HEK293T (cell line): ENCODE data around the gene FARP1.

ENCODE experiments used
- ARNT ChIP-seq: fragments of 450-650 bp; IDR thresholded peaks from 2 replicates; pipeline ENCODE4 v1.6.1; 2017; ENCODE audit warnings: mild to moderate bottlenecking
- BHLHE40 ChIP-seq: fragments of 450-650 bp; IDR thresholded peaks from 2 replicates; pipeline ENCODE4 v1.6.1; 2016; ENCODE audit warnings: mild to moderate bottlenecking, moderate library complexity, borderline replicate concordance
- ELF4 ChIP-seq: fragments of 450-650 bp; IDR thresholded peaks from 2 replicates; pipeline ENCODE4 v1.6.1; 2017; ENCODE audit warnings: antibody characterized with exemption
- FOXA1 ChIP-seq: fragments of 450-650 bp; IDR thresholded peaks from 2 replicates; pipeline ENCODE4 v1.6.1; 2016; ENCODE audit warnings: mild to moderate bottlenecking
- FOXK2 ChIP-seq: fragments of 450-650 bp; IDR thresholded peaks from 2 replicates; pipeline ENCODE4 v1.6.1; 2016; ENCODE audit warnings: mild to moderate bottlenecking
- FOXM1 ChIP-seq: fragments of 450-650 bp; IDR thresholded peaks from 2 replicates; pipeline ENCODE4 v1.6.1; 2017; ENCODE audit warnings: mild to moderate bottlenecking, borderline replicate concordance
- HDGF ChIP-seq: fragments of 450-650 bp; IDR thresholded peaks from 2 replicates; pipeline ENCODE4 v1.6.1; 2017; ENCODE audit warnings: antibody characterized with exemption, borderline replicate concordance
- LEF1 ChIP-seq: fragments of 450-650 bp; IDR thresholded peaks from 2 replicates; pipeline ENCODE4 v1.6.1; 2017; ENCODE audit warnings: mild to moderate bottlenecking, borderline replicate concordance
- SP1 ChIP-seq: fragments of 450-650 bp; IDR thresholded peaks from 2 replicates; pipeline ENCODE4 v1.6.1; 2017
- SUZ12 ChIP-seq: fragments of 450-650 bp; IDR thresholded peaks from 2 replicates; pipeline ENCODE4 v1.6.1; 2016; ENCODE audit warnings: mild to moderate bottlenecking
- TARDBP ChIP-seq: fragments of 450-650 bp; IDR thresholded peaks from 2 replicates; pipeline ENCODE4 v1.6.1; 2016

GRCh38 chr13:98384739-98385138, 241.8 kb downstream of the FARP1 start:
- no peak for TF ChIP-seq ELF4
- no peak for TF ChIP-seq SP1
- TF ChIP-seq FOXM1 = no peak
- no peak for TF ChIP-seq HDGF
- TF ChIP-seq BHLHE40 = no peak
- TF ChIP-seq ARNT = no peak
- no peak for TF ChIP-seq FOXA1
- TF ChIP-seq TARDBP = no peak
- no peak for TF ChIP-seq LEF1
- TF ChIP-seq SUZ12 = no peak
- no peak for TF ChIP-seq FOXK2
